MM.1S (cell line): ENCODE measurements around the gene PIEZO2.

Experiments used
- EZH2 ChIP-seq: fragments of 300-600 bp; sonication (generic); optimal IDR thresholded peaks from 2 replicates; pipeline ENCODE3; 2017; ENCODE audit warnings: low read depth, mild to moderate bottlenecking, antibody characterized with exemption, low read length, mixed read lengths
- EZH2phosphoT487 ChIP-seq: fragments of 300-600 bp; sonication (generic); IDR thresholded peaks from 2 replicates; pipeline ENCODE4 v1.6.1; 2018; ENCODE audit warnings: antibody characterized with exemption, low read length
- TF ChIP-seq, protein P1 (sequence below): fragments of 300-600 bp; sonication (generic); IDR thresholded peaks from 2 replicates; pipeline ENCODE4 v1.5.1; 2016; ENCODE audit warnings: antibody characterized with exemption, low read length, mixed read lengths

DNA sequence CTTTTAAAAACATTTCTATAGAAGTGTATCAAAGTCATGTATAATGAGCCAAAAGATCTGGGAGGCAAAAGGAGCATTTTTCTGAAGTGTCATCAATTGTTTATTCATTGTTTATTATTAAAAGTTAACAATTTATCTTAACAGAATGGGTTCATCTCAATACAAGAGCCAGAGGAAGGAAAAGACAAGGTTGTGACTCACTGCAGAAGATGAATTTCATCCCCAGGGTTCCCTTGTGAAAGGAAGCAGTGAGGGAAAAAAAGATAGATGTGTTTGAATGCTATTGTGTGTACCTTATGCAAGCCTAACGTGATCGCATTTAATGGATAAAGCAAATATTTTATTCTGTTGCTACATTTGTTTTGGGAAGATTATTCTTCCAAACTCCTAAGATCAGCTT, 286.3 kb downstream of the PIEZO2 start:
- TF ChIP-seq, protein P1, sequence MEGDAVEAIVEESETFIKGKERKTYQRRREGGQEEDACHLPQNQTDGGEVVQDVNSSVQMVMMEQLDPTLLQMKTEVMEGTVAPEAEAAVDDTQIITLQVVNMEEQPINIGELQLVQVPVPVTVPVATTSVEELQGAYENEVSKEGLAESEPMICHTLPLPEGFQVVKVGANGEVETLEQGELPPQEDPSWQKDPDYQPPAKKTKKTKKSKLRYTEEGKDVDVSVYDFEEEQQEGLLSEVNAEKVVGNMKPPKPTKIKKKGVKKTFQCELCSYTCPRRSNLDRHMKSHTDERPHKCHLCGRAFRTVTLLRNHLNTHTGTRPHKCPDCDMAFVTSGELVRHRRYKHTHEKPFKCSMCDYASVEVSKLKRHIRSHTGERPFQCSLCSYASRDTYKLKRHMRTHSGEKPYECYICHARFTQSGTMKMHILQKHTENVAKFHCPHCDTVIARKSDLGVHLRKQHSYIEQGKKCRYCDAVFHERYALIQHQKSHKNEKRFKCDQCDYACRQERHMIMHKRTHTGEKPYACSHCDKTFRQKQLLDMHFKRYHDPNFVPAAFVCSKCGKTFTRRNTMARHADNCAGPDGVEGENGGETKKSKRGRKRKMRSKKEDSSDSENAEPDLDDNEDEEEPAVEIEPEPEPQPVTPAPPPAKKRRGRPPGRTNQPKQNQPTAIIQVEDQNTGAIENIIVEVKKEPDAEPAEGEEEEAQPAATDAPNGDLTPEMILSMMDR = no peak
- TF ChIP-seq EZH2phosphoT487 (no peak), EZH2 (no peak)
